Right lobe of liver (tissue), 6 donors: ENCODE results near the gene CFAP61. TPM values are rescaled to one million over a fixed set of nuclear protein-coding genes. Genes with fewer than 3 reads are reported as not detected.

Experiments
- ATAC-seq, 4 donors: fragments of 200-7000 bp; cut with Tn5 transposase; one replicate each; pipeline ENCODE4 v1.9.1; 2020; ENCODE audit warnings: mild to moderate bottlenecking in 4 of 4, moderate library complexity in 4 of 4
- DNase-seq, 3 donors: peaks; one replicate each; pipeline ENCODE4 v3.0.0-alpha.2; 2020
- H3K27ac ChIP-seq, 3 donors: fragments of 200-600 bp; one replicate each; pipeline ENCODE4 v1.8.0; 2022
- H3K27me3 ChIP-seq, 2 donors: fragments of 200-600 bp; one replicate each; pipeline ENCODE4 v1.8.0; 2022
- H3K36me3 ChIP-seq, 4 donors: fragments of 200-600 bp; sonication (generic) in 1 of 4; one replicate each; pipeline versions ENCODE4 v1.5.1 to v1.8.0; 2017 to 2022; ENCODE audit warnings: control low read depth in 1 of 4
- H3K4me1 ChIP-seq, 4 donors: fragments of 200-600 bp; sonication (generic) in 1 of 4; one replicate each; pipeline versions ENCODE4 v1.5.1 to v1.8.0; 2017 to 2022; ENCODE audit warnings: control low read depth in 1 of 4
- H3K4me3 ChIP-seq, 3 donors: fragments of 200-600 bp; one replicate each; pipeline ENCODE4 v1.8.0; 2022
- H3K9me3 ChIP-seq, 4 donors: fragments of 200-600 bp; sonication (generic) in 1 of 4; one replicate each; pipeline versions ENCODE4 v1.5.1 to v1.8.0; 2017 to 2022; ENCODE audit warnings: control low read depth in 1 of 4
- CTCF ChIP-seq, 4 donors: fragments of 200-600 bp in 3 of 4; fragments of 450-650 bp in 1 of 4; IDR thresholded peaks; one replicate each; pipeline versions ENCODE4 v1.5.1 to v1.8.0; 2016 to 2022; ENCODE audit warnings: antibody characterized with exemption in 4 of 4, mild to moderate bottlenecking in 2 of 4
- POLR2A ChIP-seq: fragments of 450-650 bp; IDR thresholded peaks from one replicate; pipeline ENCODE4 v1.6.1; 2017; ENCODE audit warnings: antibody characterized with exemption, mild to moderate bottlenecking
- WGBS: methylation state at CpG from one replicate; pipeline ENCODE4 v1.1.6; 2018; ENCODE audit warnings: low coverage, low lambda C conversion rate; ENCODE audit not compliant: insufficient coverage; ENCODE audit errors: missing lambda C conversion rate; 5-methylcytosine and 5-hydroxymethylcytosine counted together
- intact Hi-C, 2 donors: fragments of 100-400 bp; cut with DNase I; formaldehyde crosslinking; loops; one replicate each; pipeline versions ENCODE4 v1.11.2 to v1.14.1; 2022
- total RNA-seq, 6 experiments: library from RNA; depleted of rRNA in 2 of 6; stranded (reverse); fragments of >200 nt in 2 of 6; fragmentation: NEBNext Ultra II Directional in 3 of 6; extraction: Animal tissue kit (Norgen Biotek cat#: 25700) in 3 of 6; gene quantifications; one replicate each; pipeline versions ENCODE4 v1.1.0 to v1.2.4, GENCODE V29; 2016 to 2023
- donor health status: DM: no; HTN: yes; CAD: no.
- donor health status: DM: no; HTN: no; CAD: no.
- donor health status: DM: no; HTN: no; CAD: no.
- donor health status: DM: no; HTN: yes; CAD: no.
- donor health status: DM: no; HTN: yes; CAD: no.

Gene CFAP61
- total RNA-seq, 6 experiments from 2014 or later, result not detected

GRCh38 chr20:20196610-20197009 is 144.3 kb downstream of the CFAP61 start:
- H3K4me3 ChIP-seq, result no peak overlapping the region
- no peak for ATAC-seq
- H3K36me3 ChIP-seq, result no peaks in the 10 kb centered on the region
- no peaks in the 10 kb centered on the region for H3K27me3 ChIP-seq
- H3K9me3 ChIP-seq, result no peaks in the 10 kb centered on the region
- TF ChIP-seq POLR2A (no peak), CTCF (IDR thresholded peaks at IDR 0.05) (no peak)
- no peak for DNase-seq
- no peaks in the 10 kb centered on the region for H3K4me1 ChIP-seq
- 53% methylated on average over 10 of the region's 10 CpGs for WGBS
- intact Hi-C loops, result no loop called here
- no peak overlapping the region for H3K27ac ChIP-seq

GRCh38 chr20:20198011-20198410 is 145.7 kb downstream of the CFAP61 start:
- Histone ChIP-seq H3K27me3 (no peaks in the 10 kb centered on the region), H3K36me3 (no peaks in the 10 kb centered on the region), H3K27ac (no peak overlapping the region), H3K4me3 (no peak overlapping the region), H3K9me3 (no peaks in the 10 kb centered on the region), H3K4me1 (no peaks in the 10 kb centered on the region)
- intact Hi-C loops, result no loop called here
- ATAC-seq (no peak), DNase-seq (no peak)
- 89% methylated on average over 1 of the region's 1 CpG for WGBS
- TF ChIP-seq POLR2A (no peak), CTCF (IDR thresholded peaks at IDR 0.05) (no peak)

GRCh38 chr20:20199361-20200160 is 147.2 kb downstream of the CFAP61 start:
- ATAC-seq, result no peak
- 47% methylated on average over 21 of the region's 24 CpGs for WGBS
- no peak overlapping the region for H3K27ac ChIP-seq
- no peaks in the 10 kb centered on the region for H3K9me3 ChIP-seq
- H3K4me3 ChIP-seq, result no peak overlapping the region
- H3K4me1 ChIP-seq, result no peaks in the 10 kb centered on the region
- no peaks in the 10 kb centered on the region for H3K27me3 ChIP-seq
- intact Hi-C loops, result no loop called here
- no peak for DNase-seq
- TF ChIP-seq POLR2A (no peak), CTCF (IDR thresholded peaks at IDR 0.05) (no peak)
- no peaks in the 10 kb centered on the region for H3K36me3 ChIP-seq

DNA sequence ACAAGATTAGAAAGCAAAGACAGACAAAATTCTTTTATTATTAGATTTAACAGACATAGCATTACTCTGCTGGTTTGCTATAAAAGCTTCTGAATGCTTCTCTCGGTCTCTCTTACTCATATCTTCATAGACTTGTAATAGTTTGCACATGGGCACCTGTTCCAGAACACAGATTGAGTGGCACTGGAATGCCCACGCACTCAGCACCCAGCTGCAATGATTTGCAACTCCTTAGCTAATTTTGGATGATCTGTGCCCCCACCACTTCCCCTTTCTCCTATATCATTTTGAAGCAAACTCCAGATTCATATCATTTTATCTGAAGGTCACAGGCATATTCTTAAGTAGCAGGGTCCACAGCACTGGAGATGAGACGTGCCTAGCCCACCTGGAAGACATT is 148.8 kb downstream of the CFAP61 start:
- intact Hi-C loops, result no loop called here
- Histone ChIP-seq H3K36me3 (no peaks in the 10 kb centered on the region), H3K9me3 (no peaks in the 10 kb centered on the region), H3K27me3 (no peaks in the 10 kb centered on the region), H3K27ac (no peak overlapping the region), H3K4me3 (no peak overlapping the region), H3K4me1 (no peaks in the 10 kb centered on the region)
- DNase-seq (no peak), ATAC-seq (no peak)
- TF ChIP-seq CTCF (IDR thresholded peaks at IDR 0.05) (no peak), POLR2A (no peak)
- WGBS, result 26% methylated on average over 3 of the region's 3 CpGs
